Urothelium cell line (cell line): Measurements from ENCODE around the gene NDUFA13.
A peak's percentile ranks its signal among the peaks of the same experiment; 100 is the strongest.

Source experiments
- DNase-seq: peaks from one replicate; pipeline ENCODE4 v3.0.0; 2011; ENCODE audit warnings: low spot score, mixed read lengths
- FAIRE-seq: peaks from 2 replicates; lab custom pipeline; 2011; peaks lifted over from hg19 to GRCh38; lab: Jason Lieb, UNC

Gene NDUFA13

GRCh38 chr19:19544954-19545591, 29.0 kb downstream of the NDUFA13 start:
- FAIRE-seq: no peak
- no peak for DNase-seq

GRCh38 chr19:19545707-19546106, 29.7 kb downstream of the NDUFA13 start:
- no peak for DNase-seq
- FAIRE-seq: no peak

GRCh38 chr19:19546751-19547162, 30.7 kb downstream of the NDUFA13 start:
- FAIRE-seq: no peak
- no peak for DNase-seq

- FAIRE-seq: no peak
- no peak for DNase-seq
Measured at GRCh38 chr19:19547674-19548336, 31.8 kb downstream of the NDUFA13 start.

- DNase-seq (no peak), FAIRE-seq (no peak)
Measured at GRCh38 chr19:19548915-19549759, 33.1 kb downstream of the NDUFA13 start.

GRCh38 chr19:19549804-19550464, 33.9 kb downstream of the NDUFA13 start:
- no peak for FAIRE-seq
- DNase-seq: no peak

GRCh38 chr19:19550485-19550929, 34.5 kb downstream of the NDUFA13 start:
- FAIRE-seq: no peak
- peak; percentile 51 for DNase-seq

- FAIRE-seq: no peak
- no peak for DNase-seq
Measured at GRCh38 chr19:19550972-19551852, 35.2 kb downstream of the NDUFA13 start.

GRCh38 chr19:19551853-19552192, 35.8 kb downstream of the NDUFA13 start:
- no peak for FAIRE-seq
- no peak for DNase-seq

- peak; percentile 29 for DNase-seq
Measured at GRCh38 chr19:19552798-19553197, 36.8 kb downstream of the NDUFA13 start.

GRCh38 chr19:19553670-19554069, 37.6 kb downstream of the NDUFA13 start:
- no peak for DNase-seq
- no peak for FAIRE-seq

More at GRCh38 chr19:19552798-19553197, 36.8 kb downstream of the NDUFA13 start:
- no peak for FAIRE-seq

- DNase-seq (peak; percentile 40), FAIRE-seq (no peak)
Measured at GRCh38 chr19:19554074-19555023, 38.3 kb downstream of the NDUFA13 start.

- DNase-seq (no peak), FAIRE-seq (no peak)
Measured at GRCh38 chr19:19558055-19558454, 42.0 kb downstream of the NDUFA13 start.

- DNase-seq: no peak
- FAIRE-seq: no peak
Measured at GRCh38 chr19:19558636-19559035, 42.6 kb downstream of the NDUFA13 start.

- FAIRE-seq: no peak
- no peak for DNase-seq
Measured at GRCh38 chr19:19559931-19560330, 43.9 kb downstream of the NDUFA13 start.

- FAIRE-seq: no peak
- no peak for DNase-seq
Measured at GRCh38 chr19:19561946-19562664, 46.1 kb downstream of the NDUFA13 start.

GRCh38 chr19:19562665-19563347, 46.8 kb downstream of the NDUFA13 start:
- no peak for DNase-seq
- no peak for FAIRE-seq

- FAIRE-seq: no peak
- DNase-seq: no peak
Measured at GRCh38 chr19:19563348-19563848, 47.4 kb downstream of the NDUFA13 start.
